AG08395 (cell line): ENCODE data around the gene ADAT3.
"Not testable (repeated sequence)": the region's sequence is repeated elsewhere in the genome, so short reads cannot be mapped to it uniquely, and the experiment has no call there.

Source experiments
- DNase-seq: peaks from one replicate; pipeline ENCODE4 v3.0.0; 2012; ENCODE audit warnings: mixed read lengths, low spot score

ADAT3 gene

GRCh38 chr19:1866693-1867348 lies 38.4 kb upstream of the ADAT3 start:
- DNase-seq = no peak

GRCh38 chr19:1867349-1867724 lies 37.9 kb upstream of the ADAT3 start:
- no peak for DNase-seq

GRCh38 chr19:1868971-1869370 lies 36.2 kb upstream of the ADAT3 start:
- DNase-seq = no peak

GRCh38 chr19:1871140-1871597 lies 34.0 kb upstream of the ADAT3 start:
- no peak for DNase-seq

GRCh38 chr19:1871630-1872029 lies 33.6 kb upstream of the ADAT3 start:
- DNase-seq = no peak

GRCh38 chr19:1872807-1873523 lies 32.2 kb upstream of the ADAT3 start:
- no peak for DNase-seq

GRCh38 chr19:1873524-1874473 lies 31.4 kb upstream of the ADAT3 start:
- DNase-seq = no peak

GRCh38 chr19:1874554-1875185 lies 30.5 kb upstream of the ADAT3 start:
- no peak for DNase-seq

- DNase-seq = not testable (repeated sequence)
Measured at GRCh38 chr19:1875265-1875645, 29.9 kb upstream of the ADAT3 start.

- DNase-seq = peak; percentile 89
Measured at GRCh38 chr19:1875646-1876495, 29.3 kb upstream of the ADAT3 start.

GRCh38 chr19:1876496-1877279 lies 28.5 kb upstream of the ADAT3 start:
- DNase-seq = not testable (repeated sequence)

GRCh38 chr19:1877280-1877660 lies 27.9 kb upstream of the ADAT3 start:
- DNase-seq = not testable (repeated sequence)

GRCh38 chr19:1878583-1878982 lies 26.6 kb upstream of the ADAT3 start:
- not testable (repeated sequence) for DNase-seq

- not testable (repeated sequence) for DNase-seq
Measured at GRCh38 chr19:1879982-1880381, 25.2 kb upstream of the ADAT3 start.

- no peak for DNase-seq
Measured at GRCh38 chr19:1880611-1881392, 24.4 kb upstream of the ADAT3 start.

- not testable (repeated sequence) for DNase-seq
Measured at GRCh38 chr19:1881393-1882088, 23.7 kb upstream of the ADAT3 start.

- no peak for DNase-seq
Measured at GRCh38 chr19:1882089-1882785, 23.0 kb upstream of the ADAT3 start.
